Thyroid gland (tissue), 4 donors: ENCODE data around the gene PACS2. TPM values are rescaled to one million over a fixed set of nuclear protein-coding genes. Genes with fewer than 3 reads are reported as not detected.

ENCODE experiments used
- DNase-seq, 2 donors: peaks; one replicate each; pipeline ENCODE4 v3.0.0-alpha.2; 2019
- H3K27ac ChIP-seq, 3 donors: fragments of 200-600 bp; sonication (generic); 1 replicate in 2 of 3; 2 replicates in 1 of 3; pipeline ENCODE4 v1.5.1; 2016 to 2019; ENCODE audit warnings: mild to moderate bottlenecking in 1 of 3, moderate library complexity in 1 of 3
- H3K27me3 ChIP-seq: fragments of 200-600 bp; sonication (generic); one replicate; pipeline ENCODE4 v1.5.1; 2019
- H3K36me3 ChIP-seq, 2 donors: fragments of 200-600 bp; sonication (generic); one replicate each; pipeline ENCODE4 v1.5.1; 2016 to 2019
- H3K4me1 ChIP-seq, 2 donors: fragments of 200-600 bp; sonication (generic); one replicate each; pipeline ENCODE4 v1.5.1; 2017 to 2019
- H3K4me3 ChIP-seq, 3 donors: fragments of 200-600 bp; sonication (generic); replicated peaks in 1 of 3; 1 replicate in 2 of 3; 2 replicates in 1 of 3; pipeline ENCODE4 v1.5.1; 2016; ENCODE audit warnings: mild to moderate bottlenecking in 1 of 3
- H3K9me3 ChIP-seq: fragments of 200-600 bp; sonication (generic); one replicate; pipeline ENCODE4 v1.5.1; 2017
- CTCF ChIP-seq, 6 experiments: fragments of 200-600 bp in 3 of 6; fragments of 450-650 bp in 3 of 6; sonication (generic) in 3 of 6; IDR thresholded peaks; one replicate each; pipeline ENCODE4 v1.5.1; 2016 to 2019; ENCODE audit warnings: antibody characterized with exemption in 6 of 6, mild to moderate bottlenecking in 2 of 6, inconsistent platforms in 1 of 6, moderate library complexity in 1 of 6
- POLR2A ChIP-seq, 2 donors: fragments of 450-650 bp; IDR thresholded peaks; one replicate each; pipeline ENCODE4 v1.6.1; 2017; ENCODE audit warnings: antibody characterized with exemption in 2 of 2, mild to moderate bottlenecking in 2 of 2, moderate library complexity in 1 of 2
- WGBS, 2 donors: methylation state at CpG; one replicate each; pipeline ENCODE4 v1.1.5; 2017; 5-methylcytosine and 5-hydroxymethylcytosine counted together
- intact Hi-C: fragments of 100-400 bp; cut with DNase I; formaldehyde crosslinking; loops from one replicate; pipeline ENCODE4 v1.15.1; 2023
- total RNA-seq, 4 donors: library from RNA; depleted of rRNA; stranded (reverse); fragments of >200 nt; gene quantifications; one replicate each; pipeline ENCODE4 v1.2.3, GENCODE V29; 2016

PACS2 gene
- total RNA-seq, 4 donors from 2014 or later, result 54.6 to 85.2 (median 72.1) TPM

GRCh38 chr14:105363847-105364708 is 49.5 kb downstream of the PACS2 start:
- Histone ChIP-seq H3K27ac (no peak overlapping the region), H3K9me3 (no peaks in the 10 kb centered on the region), H3K36me3 (peaks cover 0 to 7% of the 10 kb centered on the region in 2 donors), H3K27me3 (no peaks in the 10 kb centered on the region), H3K4me3 (no peak overlapping the region), H3K4me1 (no peaks in the 10 kb centered on the region)
- intact Hi-C loops, result no loop called here
- WGBS, 2 donors, result 14 to 22% methylated on average over 16 to 51 of the region's 58 CpGs
- DNase-seq, result peak; percentile 49 to 55
- TF ChIP-seq POLR2A (IDR thresholded peaks at IDR 0.05) (no peak), CTCF (IDR thresholded peaks at IDR 0.05) (no peak)

GRCh38 chr14:105365101-105365500 is 50.6 kb downstream of the PACS2 start:
- DNase-seq, result no peak
- WGBS, 2 donors, result 85 to 95% methylated on average over 8 to 11 of the region's 11 CpGs

GRCh38 chr14:105365681-105366080 is 51.1 kb downstream of the PACS2 start:
- Histone ChIP-seq H3K27ac (no peak overlapping the region), H3K9me3 (no peaks in the 10 kb centered on the region), H3K4me1 (no peaks in the 10 kb centered on the region), H3K27me3 (no peaks in the 10 kb centered on the region), H3K4me3 (no peak overlapping the region), H3K36me3 (peaks cover 0 to 11% of the 10 kb centered on the region in 2 donors)
- TF ChIP-seq CTCF (IDR thresholded peaks at IDR 0.05) (no peak), POLR2A (IDR thresholded peaks at IDR 0.05) (no peak)
- WGBS, 2 donors, result 92 to 98% methylated on average over 12 of the region's 12 CpGs
- intact Hi-C loops, result loop anchor here (5.0 kb wide), 1 partner anchor 122 kb away; the partner anchor contains the start of gene CRIP1
- no peak for DNase-seq

More at GRCh38 chr14:105365101-105365500, 50.6 kb downstream of the PACS2 start:
- intact Hi-C loops, result loop anchor here (5.0 kb wide), 1 partner anchor 122 kb away; the partner anchor contains the start of gene CRIP1
- no peak overlapping the region for H3K27ac ChIP-seq
- TF ChIP-seq POLR2A (IDR thresholded peaks at IDR 0.05) (no peak), CTCF (IDR thresholded peaks at IDR 0.05) (no peak)
- H3K4me1 ChIP-seq, result no peaks in the 10 kb centered on the region
- H3K36me3 ChIP-seq, result peaks cover 0 to 11% of the 10 kb centered on the region in 2 donors
- H3K27me3 ChIP-seq, result no peaks in the 10 kb centered on the region
- no peaks in the 10 kb centered on the region for H3K9me3 ChIP-seq
- no peak overlapping the region for H3K4me3 ChIP-seq

GRCh38 chr14:105366386-105367074 is 52.0 kb downstream of the PACS2 start:
- peaks cover 0 to 11% of the 10 kb centered on the region in 2 donors for H3K36me3 ChIP-seq
- intact Hi-C loops, result loop anchor here (5.0 kb wide), 1 partner anchor 121 kb away; the partner anchor contains the start of gene CRIP1

More at GRCh38 chr14:105366386-105367074, 52.0 kb downstream of the PACS2 start:
- Histone ChIP-seq H3K4me1 (no peaks in the 10 kb centered on the region), H3K27ac (no peak overlapping the region), H3K9me3 (no peaks in the 10 kb centered on the region), H3K27me3 (no peaks in the 10 kb centered on the region), H3K4me3 (no peak overlapping the region)
- TF ChIP-seq CTCF (IDR thresholded peaks at IDR 0.05) (no peak), POLR2A (IDR thresholded peaks at IDR 0.05) (no peak)
- 94% methylated on average over 20 to 22 of the region's 23 CpGs for WGBS, 2 donors
- DNase-seq, result no peak
